IgD-negative memory B cell (primary cell): ENCODE data around the gene EMC7. TPM values are rescaled to one million over a fixed set of nuclear protein-coding genes. Genes with fewer than 3 reads are reported as not detected.
"Not testable (repeated sequence)": the region's sequence is repeated elsewhere in the genome, so short reads cannot be mapped to it uniquely, and the experiment has no call there.

Experiments
- H3K27ac Mint-ChIP-seq, 3 donors: one replicate each; pipeline ENCODE4 v1.8.0; 2020 to 2022; ENCODE audit warnings: mild to moderate bottlenecking in 3 of 3, mixed read lengths in 3 of 3, moderate library complexity in 1 of 3
- H3K27me3 Mint-ChIP-seq: one replicate; pipeline ENCODE4 v1.8.0; 2021; ENCODE audit warnings: mixed read lengths
- H3K36me3 Mint-ChIP-seq: one replicate; pipeline ENCODE4 v1.8.0; 2020; ENCODE audit warnings: mild to moderate bottlenecking, mixed read lengths
- H3K4me1 Mint-ChIP-seq, 3 donors: one replicate each; pipeline ENCODE4 v1.8.0; 2020 to 2022; ENCODE audit warnings: mixed read lengths in 3 of 3, mild to moderate bottlenecking in 1 of 3
- H3K4me3 Mint-ChIP-seq, 4 donors: one replicate each; pipeline ENCODE4 v1.8.0; 2020 to 2022; ENCODE audit warnings: mild to moderate bottlenecking in 4 of 4, mixed read lengths in 4 of 4, moderate library complexity in 3 of 4
- H3K9me3 Mint-ChIP-seq, 3 donors: one replicate each; pipeline ENCODE4 v1.8.0; 2020 to 2021; ENCODE audit warnings: mixed read lengths in 3 of 3, mild to moderate bottlenecking in 1 of 3
- polyA plus RNA-seq: library from polyadenylated mRNA; unstranded; fragments of 300-500 nt; fragmentation: Illumina TruSeq; gene quantifications from one replicate; pipeline ENCODE4 v1.2.3, GENCODE V29; 2021

EMC7 gene
- polyA plus RNA-seq, 1 donor from 2014 or later, result 89.5 TPM

GRCh38 chr15:34059946-34060345, 41.7 kb downstream of the EMC7 start:
- Mint-ChIP-seq H3K27ac (no peak overlapping the region), H3K4me1 (peaks cover 0 to 4% (median 4%) of the 10 kb centered on the region in 3 donors), H3K36me3 (peaks cover 1% of the 10 kb centered on the region), H3K4me3 (no peak overlapping the region), H3K9me3 (no peaks in the 10 kb centered on the region), H3K27me3 (no peaks in the 10 kb centered on the region)

GRCh38 chr15:34059476-34059875, 42.2 kb downstream of the EMC7 start:
- H3K4me3 Mint-ChIP-seq, result no peak overlapping the region
- peaks cover 1% of the 10 kb centered on the region for H3K36me3 Mint-ChIP-seq
- peak overlapping the region in 1 of 3 donors; percentile 1 for H3K27ac Mint-ChIP-seq
- H3K27me3 Mint-ChIP-seq, result no peaks in the 10 kb centered on the region
- H3K9me3 Mint-ChIP-seq, result no peaks in the 10 kb centered on the region
- H3K4me1 Mint-ChIP-seq, result peaks cover 0 to 4% (median 4%) of the 10 kb centered on the region in 3 donors

- H3K27ac Mint-ChIP-seq, result no peak overlapping the region
- H3K36me3 Mint-ChIP-seq, result peaks cover 1% of the 10 kb centered on the region
Observed at GRCh38 chr15:34056911-34057310, 44.8 kb downstream of the EMC7 start.

GRCh38 chr15:34055868-34056595, 45.6 kb downstream of the EMC7 start:
- Mint-ChIP-seq H3K9me3 (peaks cover 2 to 14% (median 7%) of the 10 kb centered on the region in 3 donors), H3K27me3 (no peaks in the 10 kb centered on the region), H3K27ac (no peak overlapping the region), H3K36me3 (peaks cover 1% of the 10 kb centered on the region), H3K4me1 (peaks cover 0 to 1% (median 0%) of the 10 kb centered on the region in 3 donors), H3K4me3 (no peak overlapping the region)

More at GRCh38 chr15:34056911-34057310, 44.8 kb downstream of the EMC7 start:
- H3K4me3 Mint-ChIP-seq, result no peak overlapping the region
- H3K27me3 Mint-ChIP-seq, result no peaks in the 10 kb centered on the region
- H3K4me1 Mint-ChIP-seq, result peaks cover 0 to 3% (median 1%) of the 10 kb centered on the region in 3 donors
- peaks cover 0 to 6% (median 0%) of the 10 kb centered on the region in 3 donors for H3K9me3 Mint-ChIP-seq

- H3K9me3 Mint-ChIP-seq, result peaks cover 12 to 25% (median 21%) of the 10 kb centered on the region in 3 donors
- peaks cover 3% of the 10 kb centered on the region for H3K36me3 Mint-ChIP-seq
- no peaks in the 10 kb centered on the region for H3K27me3 Mint-ChIP-seq
- H3K4me1 Mint-ChIP-seq, result peaks cover 0 to 1% (median 0%) of the 10 kb centered on the region in 3 donors
- H3K27ac Mint-ChIP-seq, result no peak overlapping the region
- no peak overlapping the region for H3K4me3 Mint-ChIP-seq
Observed at GRCh38 chr15:34054081-34054707, 47.5 kb downstream of the EMC7 start.

- H3K27ac Mint-ChIP-seq, result peak overlapping the region in 1 of 3 donors; percentile 5
Observed at GRCh38 chr15:34050385-34050784, 51.3 kb downstream of the EMC7 start.

GRCh38 chr15:34049112-34049511, 52.5 kb downstream of the EMC7 start:
- H3K4me1 Mint-ChIP-seq, result peaks cover 0 to under 1% (median 0%) of the 10 kb centered on the region in 3 donors
- no peak overlapping the region for H3K4me3 Mint-ChIP-seq
- H3K27me3 Mint-ChIP-seq, result no peaks in the 10 kb centered on the region
- H3K36me3 Mint-ChIP-seq, result peaks cover 2% of the 10 kb centered on the region
- peaks cover 13 to 25% (median 23%) of the 10 kb centered on the region in 3 donors for H3K9me3 Mint-ChIP-seq
- H3K27ac Mint-ChIP-seq, result no peak overlapping the region

More at GRCh38 chr15:34050385-34050784, 51.3 kb downstream of the EMC7 start:
- H3K36me3 Mint-ChIP-seq, H3K4me3 Mint-ChIP-seq, H3K27me3 Mint-ChIP-seq, H3K4me1 Mint-ChIP-seq: not testable (repeated sequence)
- H3K9me3 Mint-ChIP-seq, result peaks cover 13 to 25% (median 23%) of the 10 kb centered on the region in 3 donors

- peaks cover 0 to 3% (median 0%) of the 10 kb centered on the region in 3 donors for H3K4me1 Mint-ChIP-seq
- no peak overlapping the region for H3K27ac Mint-ChIP-seq
- H3K4me3 Mint-ChIP-seq, result no peak overlapping the region
- peaks cover 2% of the 10 kb centered on the region for H3K36me3 Mint-ChIP-seq
- H3K27me3 Mint-ChIP-seq, result no peaks in the 10 kb centered on the region
- H3K9me3 Mint-ChIP-seq, result peaks cover 13 to 23% (median 21%) of the 10 kb centered on the region in 3 donors
Observed at GRCh38 chr15:34047893-34048775, 53.5 kb downstream of the EMC7 start.

GRCh38 chr15:34046471-34047145, 55.1 kb downstream of the EMC7 start:
- peaks cover 0 to 3% (median 0%) of the 10 kb centered on the region in 3 donors for H3K4me1 Mint-ChIP-seq
- H3K27ac Mint-ChIP-seq, result no peak overlapping the region
- no peak overlapping the region for H3K4me3 Mint-ChIP-seq
- peaks cover 2% of the 10 kb centered on the region for H3K36me3 Mint-ChIP-seq
- H3K9me3 Mint-ChIP-seq, result peaks cover 13 to 21% (median 17%) of the 10 kb centered on the region in 3 donors
- no peaks in the 10 kb centered on the region for H3K27me3 Mint-ChIP-seq

- Mint-ChIP-seq H3K27me3 (no peaks in the 10 kb centered on the region), H3K9me3 (no peaks in the 10 kb centered on the region), H3K36me3 (no peaks in the 10 kb centered on the region), H3K4me1 (peaks cover 6 to 13% (median 8%) of the 10 kb centered on the region in 3 donors), H3K4me3 (no peak overlapping the region), H3K27ac (no peak overlapping the region)
Observed at GRCh38 chr15:34043813-34044212, 57.8 kb downstream of the EMC7 start.

GRCh38 chr15:34043391-34043790, 58.3 kb downstream of the EMC7 start:
- peaks cover 6 to 13% (median 8%) of the 10 kb centered on the region in 3 donors for H3K4me1 Mint-ChIP-seq
- H3K9me3 Mint-ChIP-seq, result no peaks in the 10 kb centered on the region
- no peak overlapping the region for H3K27ac Mint-ChIP-seq
- H3K4me3 Mint-ChIP-seq, result no peak overlapping the region
- no peaks in the 10 kb centered on the region for H3K36me3 Mint-ChIP-seq
- no peaks in the 10 kb centered on the region for H3K27me3 Mint-ChIP-seq

- no peaks in the 10 kb centered on the region for H3K36me3 Mint-ChIP-seq
- peaks cover 12 to 20% (median 12%) of the 10 kb centered on the region in 3 donors for H3K4me1 Mint-ChIP-seq
- H3K4me3 Mint-ChIP-seq, result peak overlapping the region; percentile 86 to 98 (median 93)
- H3K27ac Mint-ChIP-seq, result peak overlapping the region; percentile 43 to 90 (median 80)
- no peaks in the 10 kb centered on the region for H3K27me3 Mint-ChIP-seq
- H3K9me3 Mint-ChIP-seq, result no peaks in the 10 kb centered on the region
Observed at GRCh38 chr15:34039790-34040113, 61.9 kb downstream of the EMC7 start.

- Mint-ChIP-seq H3K27ac (peak within 1 kb of the TSS; percentile 70 to 92 (median 80)), H3K27me3 (no peaks in the 10 kb centered on the region), H3K4me1 (peaks cover 12 to 22% (median 12%) of the 10 kb centered on the region in 3 donors), H3K4me3 (peak within 1 kb of the TSS; percentile 94 to 98 (median 95)), H3K9me3 (no peaks in the 10 kb centered on the region), H3K36me3 (no peaks in the 10 kb centered on the region)
Observed at GRCh38 chr15:34038871-34039789, 62.5 kb downstream of the EMC7 start, which contains the start of gene AVEN. AVEN (minus strand) TSS chr15:34039204; CDS start chr15:34039046, 158 bp downstream.
